Panc1 (cell line): Measurements from ENCODE around the gene SOS2.

ENCODE experiments used
- POLR2AphosphoS5 ChIP-seq: IDR thresholded peaks from 2 replicates; pipeline ENCODE4 v1.6.1; 2012; ENCODE audit warnings: mild to moderate bottlenecking, low read depth, low read length, moderate library complexity
- SIN3A ChIP-seq: IDR thresholded peaks from 2 replicates; pipeline ENCODE4 v1.6.1; 2012; ENCODE audit warnings: low read depth, mild to moderate bottlenecking, low read length, moderate library complexity, borderline replicate concordance; ENCODE audit not compliant: insufficient read depth
- TF ChIP-seq, protein P1 (sequence below): fragments of 450-650 bp; IDR thresholded peaks from 2 replicates; pipeline ENCODE4 v1.5.1; 2017; ENCODE audit warnings: mild to moderate bottlenecking
- TF ChIP-seq, protein P2 (sequence below), 2 experiments: IDR thresholded peaks; 2 replicates each; pipeline ENCODE4 v1.6.1; 2011 to 2012; ENCODE audit warnings: low read depth in 2 of 2, control low read depth in 1 of 2, low read length in 1 of 2, mild to moderate bottlenecking in 1 of 2, moderate library complexity in 1 of 2; ENCODE audit not compliant: insufficient read depth in 1 of 2

DNA sequence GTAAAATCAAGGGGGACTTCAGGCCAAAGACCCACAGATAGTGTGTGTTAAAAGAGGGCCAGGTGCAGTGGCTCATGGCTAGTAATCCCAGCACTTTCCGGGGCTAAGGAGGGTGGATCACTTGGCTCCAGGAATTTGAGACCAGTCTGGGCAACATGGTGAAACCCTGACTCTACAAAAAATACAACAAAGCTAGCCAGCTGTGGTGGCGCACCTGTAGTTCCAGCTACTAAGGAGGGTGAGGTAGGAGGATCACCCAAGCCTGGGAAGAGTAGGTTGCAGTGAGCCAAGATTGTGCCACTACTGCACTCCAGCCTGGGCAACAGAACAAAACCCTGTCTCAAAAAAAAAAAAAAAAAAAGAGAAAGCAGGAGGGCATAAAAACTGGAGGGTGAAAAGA lies 123.5 kb downstream of the SOS2 start:
- TF ChIP-seq SIN3A (no peak), POLR2AphosphoS5 (no peak)
- TF ChIP-seq, protein P1, sequence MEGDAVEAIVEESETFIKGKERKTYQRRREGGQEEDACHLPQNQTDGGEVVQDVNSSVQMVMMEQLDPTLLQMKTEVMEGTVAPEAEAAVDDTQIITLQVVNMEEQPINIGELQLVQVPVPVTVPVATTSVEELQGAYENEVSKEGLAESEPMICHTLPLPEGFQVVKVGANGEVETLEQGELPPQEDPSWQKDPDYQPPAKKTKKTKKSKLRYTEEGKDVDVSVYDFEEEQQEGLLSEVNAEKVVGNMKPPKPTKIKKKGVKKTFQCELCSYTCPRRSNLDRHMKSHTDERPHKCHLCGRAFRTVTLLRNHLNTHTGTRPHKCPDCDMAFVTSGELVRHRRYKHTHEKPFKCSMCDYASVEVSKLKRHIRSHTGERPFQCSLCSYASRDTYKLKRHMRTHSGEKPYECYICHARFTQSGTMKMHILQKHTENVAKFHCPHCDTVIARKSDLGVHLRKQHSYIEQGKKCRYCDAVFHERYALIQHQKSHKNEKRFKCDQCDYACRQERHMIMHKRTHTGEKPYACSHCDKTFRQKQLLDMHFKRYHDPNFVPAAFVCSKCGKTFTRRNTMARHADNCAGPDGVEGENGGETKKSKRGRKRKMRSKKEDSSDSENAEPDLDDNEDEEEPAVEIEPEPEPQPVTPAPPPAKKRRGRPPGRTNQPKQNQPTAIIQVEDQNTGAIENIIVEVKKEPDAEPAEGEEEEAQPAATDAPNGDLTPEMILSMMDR, result no peak
- TF ChIP-seq, protein P2, sequence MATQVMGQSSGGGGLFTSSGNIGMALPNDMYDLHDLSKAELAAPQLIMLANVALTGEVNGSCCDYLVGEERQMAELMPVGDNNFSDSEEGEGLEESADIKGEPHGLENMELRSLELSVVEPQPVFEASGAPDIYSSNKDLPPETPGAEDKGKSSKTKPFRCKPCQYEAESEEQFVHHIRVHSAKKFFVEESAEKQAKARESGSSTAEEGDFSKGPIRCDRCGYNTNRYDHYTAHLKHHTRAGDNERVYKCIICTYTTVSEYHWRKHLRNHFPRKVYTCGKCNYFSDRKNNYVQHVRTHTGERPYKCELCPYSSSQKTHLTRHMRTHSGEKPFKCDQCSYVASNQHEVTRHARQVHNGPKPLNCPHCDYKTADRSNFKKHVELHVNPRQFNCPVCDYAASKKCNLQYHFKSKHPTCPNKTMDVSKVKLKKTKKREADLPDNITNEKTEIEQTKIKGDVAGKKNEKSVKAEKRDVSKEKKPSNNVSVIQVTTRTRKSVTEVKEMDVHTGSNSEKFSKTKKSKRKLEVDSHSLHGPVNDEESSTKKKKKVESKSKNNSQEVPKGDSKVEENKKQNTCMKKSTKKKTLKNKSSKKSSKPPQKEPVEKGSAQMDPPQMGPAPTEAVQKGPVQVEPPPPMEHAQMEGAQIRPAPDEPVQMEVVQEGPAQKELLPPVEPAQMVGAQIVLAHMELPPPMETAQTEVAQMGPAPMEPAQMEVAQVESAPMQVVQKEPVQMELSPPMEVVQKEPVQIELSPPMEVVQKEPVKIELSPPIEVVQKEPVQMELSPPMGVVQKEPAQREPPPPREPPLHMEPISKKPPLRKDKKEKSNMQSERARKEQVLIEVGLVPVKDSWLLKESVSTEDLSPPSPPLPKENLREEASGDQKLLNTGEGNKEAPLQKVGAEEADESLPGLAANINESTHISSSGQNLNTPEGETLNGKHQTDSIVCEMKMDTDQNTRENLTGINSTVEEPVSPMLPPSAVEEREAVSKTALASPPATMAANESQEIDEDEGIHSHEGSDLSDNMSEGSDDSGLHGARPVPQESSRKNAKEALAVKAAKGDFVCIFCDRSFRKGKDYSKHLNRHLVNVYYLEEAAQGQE (IDR thresholded peaks at IDR 0.05; ENCODE audit: insufficient read depth in 1 of 2, low read depth in 2 of 2, low read length in 1 of 2), result no peak
